GM18907 (cell line): ENCODE measurements around the gene CLMN.

Experiments used
- ATAC-seq: cut with Tn5 transposase; IDR thresholded peaks from one replicate; pipeline ENCODE4 v1.9.1; 2021; ENCODE audit warnings: mild to moderate bottlenecking, moderate library complexity; ENCODE audit not compliant: unreplicated experiment

The CLMN gene

GRCh38 chr14:95199298-95199983 lies 120.3 kb downstream of the CLMN start:
- no peak for ATAC-seq

GRCh38 chr14:95198320-95198719 lies 121.4 kb downstream of the CLMN start:
- ATAC-seq = no peak

- ATAC-seq = no peak
Observed at GRCh38 chr14:95197551-95197950, 122.2 kb downstream of the CLMN start.

GRCh38 chr14:95196826-95197545 lies 122.7 kb downstream of the CLMN start:
- no peak for ATAC-seq

- ATAC-seq = no peak
Observed at GRCh38 chr14:95196268-95196667, 123.4 kb downstream of the CLMN start.

- no peak for ATAC-seq
Observed at GRCh38 chr14:95195031-95195430, 124.7 kb downstream of the CLMN start.

GRCh38 chr14:95193081-95193480 lies 126.6 kb downstream of the CLMN start:
- no peak for ATAC-seq

- ATAC-seq = no peak
Observed at GRCh38 chr14:95192311-95192710, 127.4 kb downstream of the CLMN start.

- ATAC-seq = no peak
Observed at GRCh38 chr14:95191445-95192199, 128.1 kb downstream of the CLMN start.

GRCh38 chr14:95190857-95191256 lies 128.9 kb downstream of the CLMN start:
- no peak for ATAC-seq

- ATAC-seq = no peak
Observed at GRCh38 chr14:95190346-95190840, 129.3 kb downstream of the CLMN start.

- ATAC-seq = no peak
Observed at GRCh38 chr14:95189367-95190132, 130.2 kb downstream of the CLMN start.

GRCh38 chr14:95188380-95188779 lies 131.3 kb downstream of the CLMN start:
- no peak for ATAC-seq

GRCh38 chr14:95185767-95186392 lies 133.8 kb downstream of the CLMN start:
- no peak for ATAC-seq

GRCh38 chr14:95185033-95185766 lies 134.5 kb downstream of the CLMN start:
- ATAC-seq = no peak

GRCh38 chr14:95184413-95184790 lies 135.3 kb downstream of the CLMN start:
- ATAC-seq = peak; percentile 14

- ATAC-seq = peak; percentile 55
Observed at GRCh38 chr14:95183532-95184412, 135.9 kb downstream of the CLMN start.

GRCh38 chr14:95183082-95183481 lies 136.6 kb downstream of the CLMN start:
- no peak for ATAC-seq

GRCh38 chr14:95182379-95182778 lies 137.3 kb downstream of the CLMN start:
- no peak for ATAC-seq
